IPS-18c (cell line): ENCODE results near the gene CBX1.
"Not testable (repeated sequence)": the region's sequence is repeated elsewhere in the genome, so short reads cannot be mapped to it uniquely, and the experiment has no call there.

Experiments
- H3K4me3 ChIP-seq: 2 replicates; pipeline ENCODE4 v1.7.0; 2013; ENCODE audit warnings: low read depth, mild to moderate bottlenecking, low read length, moderate library complexity; ENCODE audit not compliant: insufficient read depth
- H3K9me3 ChIP-seq: one replicate; pipeline ENCODE4 v1.6.1; 2013; ENCODE audit warnings: mild to moderate bottlenecking, low read length, moderate library complexity; ENCODE audit not compliant: control insufficient read depth, insufficient read depth

Gene CBX1

DNA sequence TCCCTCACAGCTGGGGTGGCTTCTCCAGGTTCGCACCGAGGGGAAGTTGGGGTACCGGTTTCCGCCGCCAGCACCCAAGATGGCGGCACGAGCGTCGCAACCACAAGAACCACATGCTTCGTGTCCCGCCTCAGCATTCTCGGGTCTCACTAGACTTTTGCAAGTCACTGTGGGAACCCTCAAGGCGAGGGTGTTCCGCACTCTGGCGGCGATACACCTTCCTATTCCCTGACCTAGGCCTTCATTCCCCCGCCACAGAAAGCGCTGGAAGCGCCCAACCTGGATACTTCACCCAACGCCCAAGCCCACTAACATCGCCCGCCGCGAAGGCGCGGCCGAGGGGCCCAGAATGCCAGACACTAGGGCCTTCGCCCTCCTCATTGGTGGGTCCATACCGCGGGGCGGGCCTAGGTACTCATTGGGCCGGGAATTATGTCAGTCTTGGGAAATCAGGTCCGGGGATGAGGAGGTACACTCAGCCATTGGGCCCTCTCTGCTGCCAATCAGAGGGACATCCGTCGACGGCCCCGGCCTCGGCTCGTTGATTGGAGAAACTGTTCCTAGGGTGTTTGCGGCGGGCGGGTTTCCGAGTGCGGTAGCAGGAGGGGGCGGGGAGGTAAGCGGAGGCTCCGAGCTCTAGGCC, 53.4 kb downstream of the CBX1 start, which contains the start of gene NFE2L1:
Gene NFE2L1, plus strand, starts transcription at position 619 of the 643 bp plus-strand sequence. CDS start 2,760 bp downstream, outside the sequence.
- Histone ChIP-seq H3K9me3 (no peaks in the 10 kb centered on the region), H3K4me3 (peak within 1 kb of the TSS; percentile 87)

GRCh38 chr17:48047113-48047740, 54.1 kb downstream of the CBX1 start:
- Histone ChIP-seq H3K9me3 (no peaks in the 10 kb centered on the region), H3K4me3 (peak overlapping the region; percentile 82)

DNA sequence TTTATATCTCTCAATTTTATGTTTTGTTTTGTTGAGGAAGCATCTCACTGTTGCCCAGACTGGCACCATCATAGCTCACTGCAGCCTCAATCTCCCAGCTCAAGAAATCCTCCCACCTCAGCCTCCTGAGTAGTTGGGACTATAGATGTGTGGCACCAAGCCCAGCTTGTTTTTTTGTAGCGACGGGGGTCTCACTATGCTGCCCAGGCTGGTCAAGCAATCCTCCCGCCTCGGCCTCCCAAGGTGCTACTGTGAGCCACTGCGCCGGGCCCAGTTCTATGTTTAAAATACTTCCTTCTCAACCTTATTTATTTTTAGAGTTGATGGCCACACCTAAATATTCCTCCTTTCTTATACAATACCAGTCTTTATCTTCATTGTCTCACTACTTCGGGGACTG, 55.0 kb downstream of the CBX1 start:
- Histone ChIP-seq H3K4me3 (peak overlapping the region; percentile 82; the same call in 1 of the 2 replicates), H3K9me3 (no peaks in the 10 kb centered on the region)

- no peaks in the 10 kb centered on the region for H3K9me3 ChIP-seq
- no peak overlapping the region for H3K4me3 ChIP-seq
Measured at GRCh38 chr17:48045316-48046001, 55.8 kb downstream of the CBX1 start.

DNA sequence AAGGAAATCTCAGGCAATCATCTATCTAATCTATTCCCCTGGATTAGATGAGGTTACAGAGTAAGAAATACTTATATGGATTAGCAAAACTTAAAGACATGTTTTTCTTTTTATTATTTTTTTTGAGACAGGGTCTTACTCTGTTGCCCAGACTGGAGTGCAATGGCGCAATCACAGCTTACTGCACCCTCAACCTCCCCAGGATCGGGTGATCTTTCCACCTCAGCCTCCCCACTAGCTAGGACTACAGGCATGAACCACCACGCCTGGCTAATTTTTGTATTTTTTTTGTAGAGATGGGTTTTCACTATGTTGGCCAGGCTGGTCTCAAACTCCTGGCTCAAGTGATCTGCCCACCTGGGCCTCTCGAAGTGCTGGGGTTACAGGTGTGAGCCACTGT, 56.4 kb downstream of the CBX1 start:
- H3K9me3 ChIP-seq: no peaks in the 10 kb centered on the region
- no peak overlapping the region for H3K4me3 ChIP-seq

GRCh38 chr17:48043176-48043575, 58.1 kb downstream of the CBX1 start:
- H3K4me3 ChIP-seq: no peak overlapping the region
- no peaks in the 10 kb centered on the region for H3K9me3 ChIP-seq

GRCh38 chr17:48038687-48039086, 62.6 kb downstream of the CBX1 start:
- no peak overlapping the region for H3K4me3 ChIP-seq
- H3K9me3 ChIP-seq: no peaks in the 10 kb centered on the region

DNA sequence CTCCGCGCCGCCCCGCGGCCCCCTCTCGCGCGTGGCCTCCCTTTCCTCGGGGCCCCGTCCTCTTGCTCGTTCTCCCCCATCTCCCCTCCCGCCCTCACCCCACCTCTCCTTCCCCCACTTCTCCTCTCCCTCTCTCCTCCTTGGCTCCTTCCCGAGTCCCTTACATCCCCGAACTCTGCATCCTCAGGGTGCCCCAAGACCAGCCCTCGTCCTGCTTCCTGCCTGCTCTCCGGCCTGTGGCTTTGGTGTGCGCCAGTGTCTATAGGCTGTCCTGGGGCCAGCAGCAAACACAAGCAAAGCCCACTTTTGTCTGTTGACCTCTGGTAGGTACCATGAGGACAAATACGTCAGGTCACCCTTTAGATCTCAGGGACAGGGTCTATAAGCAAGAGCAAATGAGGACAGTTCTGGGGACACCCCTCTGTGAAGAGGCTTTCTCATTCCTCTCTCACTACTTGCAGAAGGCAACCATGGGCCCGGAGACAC, 63.4 kb downstream of the CBX1 start:
- H3K9me3 ChIP-seq: no peaks in the 10 kb centered on the region
- H3K4me3 ChIP-seq: peak overlapping the region; percentile 49

- H3K4me3 ChIP-seq: peak within 1 kb of the TSS; percentile 64
- H3K9me3 ChIP-seq: no peaks in the 10 kb centered on the region
Measured at GRCh38 chr17:48037036-48037837, 64.0 kb downstream of the CBX1 start, which contains the start of gene COPZ2. Gene COPZ2, minus strand, starts transcription at chr17:48037797. Its CDS starts 20 bp downstream, at chr17:48037777.

GRCh38 chr17:48036693-48037035, 64.6 kb downstream of the CBX1 start:
- Histone ChIP-seq H3K9me3 (no peaks in the 10 kb centered on the region), H3K4me3 (no peak overlapping the region)

DNA sequence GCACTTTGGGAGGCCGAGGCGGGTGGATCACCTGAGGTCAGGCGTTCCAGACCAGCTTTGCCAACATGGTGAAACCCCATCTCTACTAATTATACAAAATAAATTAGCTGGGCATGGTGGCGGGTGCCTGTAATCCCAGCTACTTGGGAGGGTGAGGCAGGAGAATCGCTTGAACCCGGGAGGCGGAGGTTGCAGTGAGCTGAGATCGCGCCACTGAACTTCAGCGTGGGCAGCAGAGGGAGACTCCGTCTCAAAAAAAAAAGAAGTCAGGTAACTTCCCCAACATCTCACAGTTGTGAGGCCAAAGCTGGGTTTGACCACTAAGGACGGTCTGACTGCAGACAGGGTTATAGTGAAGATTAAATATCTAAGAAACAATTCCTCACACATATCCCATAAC, 66.5 kb downstream of the CBX1 start:
- H3K9me3 ChIP-seq, H3K4me3 ChIP-seq: not testable (repeated sequence)

GRCh38 chr17:48031966-48032365, 69.3 kb downstream of the CBX1 start:
- Histone ChIP-seq H3K4me3 (no peak overlapping the region), H3K9me3 (no peaks in the 10 kb centered on the region)

- Histone ChIP-seq H3K9me3 (no peaks in the 10 kb centered on the region), H3K4me3 (no peak overlapping the region)
Measured at GRCh38 chr17:48030531-48030930, 70.7 kb downstream of the CBX1 start.

GRCh38 chr17:48028736-48029135, 72.5 kb downstream of the CBX1 start:
- peaks cover 2% of the 10 kb centered on the region for H3K9me3 ChIP-seq
- no peak overlapping the region for H3K4me3 ChIP-seq

DNA sequence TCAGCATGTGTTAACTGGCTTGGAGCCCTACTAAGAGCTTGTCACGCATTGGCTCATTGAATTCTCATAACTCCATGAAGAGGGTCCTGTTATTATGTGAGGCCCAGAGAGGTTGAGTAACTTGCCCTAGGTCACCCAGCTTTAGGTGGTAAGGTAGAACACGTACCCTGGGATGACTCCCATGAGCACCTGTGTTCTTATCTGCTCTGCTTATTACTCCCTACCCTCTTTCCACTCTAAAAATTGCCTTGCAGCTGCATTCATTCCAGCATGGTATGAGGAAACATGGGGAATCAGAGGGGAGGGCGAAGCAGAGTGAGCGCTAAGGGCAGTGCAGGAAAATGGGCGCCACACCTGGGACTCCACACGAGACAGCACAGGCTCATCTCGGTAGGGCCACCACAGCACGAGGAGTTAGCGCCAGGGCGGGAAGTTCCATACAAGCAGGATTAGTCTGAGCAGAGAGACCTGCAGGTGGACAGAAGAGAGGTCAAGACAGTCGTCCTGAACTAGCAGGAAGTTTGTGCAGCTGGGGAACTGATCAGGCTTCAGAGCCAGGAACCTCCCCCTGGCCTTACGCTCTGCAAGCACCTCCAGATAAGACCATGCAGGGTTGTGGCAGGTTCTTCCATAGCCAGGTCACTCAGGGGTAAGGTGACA, 73.8 kb downstream of the CBX1 start:
- no peak overlapping the region for H3K4me3 ChIP-seq
- H3K9me3 ChIP-seq: peaks cover 2% of the 10 kb centered on the region

- Histone ChIP-seq H3K9me3 (peaks cover 2% of the 10 kb centered on the region), H3K4me3 (no peak overlapping the region)
Measured at GRCh38 chr17:48026502-48027321, 74.6 kb downstream of the CBX1 start.
